SK-N-SH treated with all-trans-retinoic acid at 6 μM for 48 hours (cell line): ENCODE measurements around the gene ENHO.

Experiments
- PPARA ChIP-seq: fragments of 250-450 bp; sonication (Bioruptor Pico); IDR thresholded peaks from 2 replicates; pipeline ENCODE4 v1.5.0; 2020; ENCODE audit warnings: mild to moderate bottlenecking, borderline replicate concordance
- ZC3H10 ChIP-seq: fragments of 250-450 bp; sonication (Bioruptor Pico); IDR thresholded peaks from 2 replicates; pipeline ENCODE4 v1.5.1; 2021; ENCODE audit warnings: mild to moderate bottlenecking, moderate library complexity
- ZNF70 ChIP-seq: fragments of 450-650 bp; formaldehyde crosslinking; IDR thresholded peaks from 2 replicates; pipeline ENCODE4 v1.5.0; 2020; ENCODE audit warnings: mild to moderate bottlenecking, moderate library complexity

GRCh38 chr9:34572092-34572491, 49.3 kb upstream of the ENHO start:
- TF ChIP-seq ZC3H10 (CRISPR knock-in tag) (no peak), PPARA (no peak), ZNF70 (CRISPR knock-in tag) (no peak)
